ENCODE measurements around the gene KCNQ1. TPM values are rescaled to one million over a fixed set of nuclear protein-coding genes. Genes with fewer than 3 reads are reported as not detected.
A peak's percentile ranks its signal among the peaks of the same experiment; 100 is the strongest.
"Not testable (repeated sequence)": the region's sequence is repeated elsewhere in the genome, so short reads cannot be mapped to it uniquely, and the experiment has no call there.

Gene KCNQ1
- total RNA-seq, 1 donor from 2014 or later, result 43.0 TPM

GRCh38 chr11:2465202-2466068, 20.6 kb downstream of the KCNQ1 start:
- DNase-seq (ENCODE audit: low spot score), result peak; percentile 67
- intact Hi-C loops (cut with DNase I), result no loop called here

- intact Hi-C loops (cut with DNase I), result no loop called here
- no peak for DNase-seq (ENCODE audit: low spot score)
Measured at GRCh38 chr11:2466069-2466801, 21.4 kb downstream of the KCNQ1 start.

DNA sequence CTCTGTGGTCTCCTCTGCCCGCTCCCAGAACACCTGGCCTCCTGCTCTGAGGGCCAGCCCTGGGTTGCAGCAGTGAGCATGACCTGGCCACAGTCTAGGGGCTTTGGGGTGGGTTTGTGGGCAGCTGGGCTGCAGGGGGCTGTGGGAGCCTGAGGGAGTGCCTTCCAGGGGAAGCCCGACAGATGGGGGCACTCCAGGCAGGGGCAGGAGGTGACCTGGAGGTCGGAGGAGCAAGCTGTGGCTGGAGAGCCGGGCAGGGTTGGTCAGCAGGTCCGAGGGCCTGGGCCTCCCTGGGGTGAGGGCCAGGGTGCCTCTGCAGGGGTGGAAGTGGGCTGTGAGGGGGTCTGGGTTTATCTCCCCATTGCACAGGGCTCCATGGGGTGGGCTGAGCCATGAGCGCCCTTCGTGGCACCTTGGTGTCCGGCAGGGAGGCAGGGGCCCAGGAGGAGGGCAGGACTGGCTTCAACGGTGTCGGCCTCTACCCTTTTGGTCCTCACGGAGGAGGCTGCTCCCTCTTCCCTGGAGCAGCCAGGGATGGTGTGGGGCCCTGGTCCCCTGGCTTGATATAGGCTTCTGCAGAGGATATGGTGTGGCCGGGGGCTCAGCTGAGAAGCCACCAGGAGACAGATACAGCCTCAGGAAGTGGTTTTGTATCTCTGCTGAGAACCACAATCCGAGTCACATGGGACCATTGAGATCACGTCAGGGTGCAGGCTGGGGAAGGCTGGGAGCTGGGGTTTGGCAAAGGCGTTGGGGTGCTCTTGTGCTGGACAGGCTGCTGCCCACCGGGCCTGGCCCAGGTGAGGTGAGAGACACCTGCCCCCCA, 22.3 kb downstream of the KCNQ1 start:
- DNase-seq (ENCODE audit: low spot score), result peak; percentile 72

DNA sequence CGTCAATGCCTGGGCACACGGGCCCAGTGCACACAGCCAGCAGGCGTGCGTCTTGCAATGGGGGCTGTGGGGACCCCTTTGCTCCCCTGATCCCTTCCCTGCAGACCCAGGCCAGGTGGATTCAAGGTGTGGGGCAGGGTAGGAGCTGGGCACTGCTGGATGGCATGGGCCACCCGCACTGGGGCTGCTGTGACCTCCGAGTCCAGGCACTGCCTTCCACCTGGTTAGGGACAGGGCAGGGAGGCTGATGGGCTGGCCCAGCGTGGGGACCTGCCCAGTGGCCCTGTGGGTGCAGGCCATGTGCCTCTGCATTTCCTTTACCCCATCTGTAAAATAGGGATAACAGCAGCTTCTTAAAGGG, 22.9 kb downstream of the KCNQ1 start:
- peak; percentile 67 for DNase-seq (ENCODE audit: low spot score)
- intact Hi-C loops (cut with DNase I), result no loop called here

More for the DNA sequence above, 22.3 kb downstream of the KCNQ1 start:
- intact Hi-C loops (cut with DNase I), result no loop called here

DNA sequence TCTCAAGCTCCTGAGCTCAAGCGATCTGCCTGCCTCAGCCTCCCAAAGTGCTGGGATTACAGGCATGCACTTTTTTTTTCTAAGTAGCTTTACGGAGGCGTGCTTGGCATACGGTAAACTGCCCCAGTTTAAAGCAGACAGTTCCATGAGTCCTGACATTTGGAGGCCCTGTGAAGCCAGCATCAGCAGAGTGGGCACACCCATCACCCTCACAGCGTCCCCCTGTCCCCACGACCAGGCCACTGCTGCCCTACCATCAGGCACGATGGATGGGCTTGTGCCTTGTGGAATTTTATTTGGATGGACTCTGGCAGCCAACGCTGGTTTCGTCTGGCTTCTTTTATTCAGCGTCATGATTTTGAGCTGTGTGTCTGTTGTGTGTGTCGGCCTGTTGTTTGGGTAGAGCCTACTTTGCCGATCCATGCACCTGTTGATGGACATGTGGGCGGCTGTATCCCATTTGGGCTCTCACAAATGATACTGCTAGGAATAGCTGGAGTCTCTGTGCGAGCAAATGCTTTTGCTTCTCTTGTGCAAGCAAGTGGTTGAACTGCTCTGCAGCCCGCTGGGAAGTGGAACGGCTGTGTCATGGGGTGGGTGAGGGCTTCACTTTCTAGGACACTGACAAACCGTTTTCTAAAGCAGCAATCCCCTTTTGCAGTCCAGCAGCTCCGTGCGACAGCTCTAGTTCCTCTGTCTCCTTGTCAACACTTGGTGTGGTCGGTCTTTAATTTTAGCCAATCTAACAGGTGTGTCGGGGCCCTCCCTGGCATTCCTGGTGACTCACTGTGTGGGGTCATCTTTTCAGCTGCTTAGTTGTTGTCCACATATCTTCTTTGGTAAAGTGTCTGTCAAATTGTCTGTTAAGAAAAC, 23.8 kb downstream of the KCNQ1 start:
- intact Hi-C loops (cut with DNase I), result no loop called here
- peak; percentile 51 for DNase-seq (ENCODE audit: low spot score)

DNA sequence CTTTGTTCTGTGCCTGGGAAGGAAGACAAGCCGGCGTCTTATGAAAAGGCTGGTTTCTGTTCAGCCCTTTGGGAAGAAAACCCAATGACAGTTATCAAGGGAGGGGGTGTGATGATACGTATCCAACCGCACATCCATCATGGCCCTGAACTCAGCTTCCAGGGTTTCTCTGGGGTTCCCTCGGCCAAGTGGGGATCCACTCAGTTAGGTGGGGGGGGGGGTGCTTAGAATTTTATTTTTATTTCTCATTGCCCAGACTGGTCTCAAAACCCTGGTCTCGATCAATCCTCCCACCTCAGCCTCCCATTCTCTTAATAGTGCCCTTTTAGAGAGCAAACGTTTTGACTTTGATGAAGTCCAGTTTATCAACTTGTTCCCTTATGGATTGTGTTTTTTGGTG, 25.7 kb downstream of the KCNQ1 start:
- DNase-seq (ENCODE audit: low spot score), result no peak
- intact Hi-C loops (cut with DNase I), result no loop called here

DNA sequence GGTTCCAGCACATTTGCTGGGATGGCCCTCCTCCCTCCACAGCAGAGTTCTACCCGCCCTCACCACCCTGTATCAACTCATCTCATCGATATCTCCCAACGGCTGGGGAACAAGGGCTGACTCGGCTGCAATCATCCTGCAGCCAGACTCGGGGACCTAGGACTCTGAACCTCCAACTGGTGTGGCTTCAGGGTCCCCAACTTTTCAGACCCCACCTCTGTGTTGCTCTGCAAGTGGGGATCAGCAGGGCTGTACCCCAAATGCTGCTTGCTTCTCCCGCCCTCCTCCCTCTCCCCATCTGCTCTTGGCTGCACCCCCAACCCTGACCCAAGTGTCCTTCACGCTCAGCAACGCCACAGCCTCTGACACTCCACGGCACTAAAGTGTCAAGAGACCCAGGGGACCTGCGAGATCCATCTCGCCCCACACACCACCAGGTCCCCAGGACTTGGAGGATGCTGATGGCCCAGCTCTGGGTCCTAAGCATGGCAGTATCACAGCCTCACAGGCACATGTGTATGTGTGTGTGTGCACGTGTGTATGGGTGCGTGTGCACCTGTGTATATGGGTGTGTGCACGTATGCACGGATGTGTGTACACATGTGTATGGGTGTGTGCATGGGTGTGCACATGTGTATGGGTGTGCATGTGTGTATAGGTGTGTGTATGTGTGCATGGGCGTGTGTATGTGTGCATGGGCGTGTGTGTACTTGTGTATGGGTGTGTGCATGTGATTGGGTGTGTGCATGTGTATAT, 26.4 kb downstream of the KCNQ1 start:
- intact Hi-C loops (cut with DNase I), result no loop called here
- peak; percentile 51 for DNase-seq (ENCODE audit: low spot score)

DNA sequence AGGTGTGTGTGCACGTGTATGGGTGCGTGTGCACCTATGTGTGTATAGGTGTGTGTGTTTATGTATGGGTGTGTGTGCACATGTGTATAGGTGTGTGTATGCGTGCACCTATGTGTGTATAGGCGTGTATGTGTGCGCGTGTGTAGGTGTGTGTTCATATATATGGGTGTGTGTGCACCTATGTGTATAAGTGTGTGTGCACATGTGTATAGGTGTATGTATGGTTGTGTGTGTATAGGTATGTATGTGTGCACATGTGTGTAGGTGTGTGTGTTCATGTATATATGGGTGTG, 26.9 kb downstream of the KCNQ1 start:
- no peak for DNase-seq (ENCODE audit: low spot score)
- intact Hi-C loops (cut with DNase I), result no loop called here

DNA sequence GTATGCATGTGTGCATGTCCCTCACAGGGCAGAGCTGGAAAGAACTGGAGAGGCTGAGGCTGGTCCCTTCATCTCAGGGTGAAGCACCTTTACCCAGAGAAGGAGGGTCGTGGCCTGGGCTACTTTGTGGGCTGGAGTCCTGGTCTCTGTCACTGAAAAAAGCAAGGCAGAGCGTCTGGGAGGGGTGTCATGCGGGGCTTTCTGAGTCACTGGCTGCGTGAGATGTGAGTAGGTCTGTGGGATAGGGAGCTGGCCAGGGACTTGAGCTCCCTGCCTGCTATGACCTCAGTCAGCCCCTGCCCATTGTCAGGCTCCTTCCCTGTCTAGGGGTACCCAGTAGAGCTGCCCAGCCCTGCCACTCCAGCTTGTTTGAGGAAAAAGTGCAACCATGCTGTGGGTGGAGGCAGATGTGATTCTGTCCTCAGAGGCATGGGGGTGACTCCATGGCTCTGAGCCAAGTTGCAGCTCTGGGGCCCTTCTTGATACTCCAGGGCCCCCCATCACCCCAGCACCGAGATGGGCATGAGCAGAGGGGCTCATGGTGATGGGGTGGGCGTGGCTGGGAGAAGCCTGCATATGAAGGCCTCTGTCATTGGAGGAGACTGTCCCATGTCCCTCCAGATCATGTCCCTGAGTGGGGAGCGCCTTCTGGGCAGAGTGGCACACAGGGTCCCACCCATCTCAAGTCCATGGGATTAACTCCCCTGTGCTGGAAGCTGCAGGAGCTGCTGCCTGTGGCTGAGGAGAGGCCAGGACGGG, 27.8 kb downstream of the KCNQ1 start:
- DNase-seq (ENCODE audit: low spot score), result no peak
- intact Hi-C loops (cut with DNase I), result no loop called here

- DNase-seq (ENCODE audit: low spot score), result peak; percentile 75
- intact Hi-C loops (cut with DNase I), result no loop called here
Measured at GRCh38 chr11:2473361-2474058, 28.7 kb downstream of the KCNQ1 start.

DNA sequence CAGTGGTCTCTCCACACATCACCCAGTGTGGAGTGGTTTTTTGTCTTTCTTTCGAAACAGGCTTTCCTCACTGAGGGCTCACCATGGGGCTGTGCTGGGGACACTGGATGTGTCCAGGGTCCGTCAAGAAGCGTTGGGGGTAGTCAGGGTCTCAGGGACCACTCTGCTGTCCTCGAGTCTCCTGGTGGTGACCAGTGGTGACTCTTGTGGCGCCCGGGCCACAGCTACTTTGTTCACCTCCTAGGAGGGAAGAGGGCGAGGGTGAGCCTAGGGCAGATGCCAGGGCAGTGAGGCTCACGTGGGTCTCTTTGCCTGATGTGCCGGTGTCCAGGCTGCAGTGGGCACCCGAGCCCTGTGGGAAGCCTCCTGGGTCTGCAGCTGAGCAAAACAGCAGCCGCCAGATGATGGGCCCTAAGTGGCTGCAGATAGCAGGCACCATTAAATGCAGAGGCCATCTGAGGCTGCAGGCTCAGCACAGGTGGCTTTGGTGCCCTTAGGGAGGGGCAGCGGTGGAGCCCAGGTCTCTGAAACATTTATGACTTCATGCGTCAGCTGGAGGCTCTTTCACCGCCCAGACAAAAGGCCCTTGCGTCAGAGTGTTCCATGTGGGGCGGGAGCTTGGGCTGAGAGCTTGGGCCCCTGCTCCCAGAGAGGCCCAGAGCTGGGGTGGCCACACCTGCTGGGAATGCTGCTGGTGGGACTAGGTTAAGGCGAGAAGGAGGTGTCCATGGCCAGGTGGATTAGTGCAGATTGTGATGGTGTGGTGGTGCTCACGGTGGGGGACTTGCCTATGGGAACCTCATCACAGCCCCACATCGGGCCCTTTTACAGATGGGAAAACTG, 29.5 kb downstream of the KCNQ1 start:
- DNase-seq (ENCODE audit: low spot score), result peak; percentile 74
- intact Hi-C loops (cut with DNase I), result no loop called here

DNA sequence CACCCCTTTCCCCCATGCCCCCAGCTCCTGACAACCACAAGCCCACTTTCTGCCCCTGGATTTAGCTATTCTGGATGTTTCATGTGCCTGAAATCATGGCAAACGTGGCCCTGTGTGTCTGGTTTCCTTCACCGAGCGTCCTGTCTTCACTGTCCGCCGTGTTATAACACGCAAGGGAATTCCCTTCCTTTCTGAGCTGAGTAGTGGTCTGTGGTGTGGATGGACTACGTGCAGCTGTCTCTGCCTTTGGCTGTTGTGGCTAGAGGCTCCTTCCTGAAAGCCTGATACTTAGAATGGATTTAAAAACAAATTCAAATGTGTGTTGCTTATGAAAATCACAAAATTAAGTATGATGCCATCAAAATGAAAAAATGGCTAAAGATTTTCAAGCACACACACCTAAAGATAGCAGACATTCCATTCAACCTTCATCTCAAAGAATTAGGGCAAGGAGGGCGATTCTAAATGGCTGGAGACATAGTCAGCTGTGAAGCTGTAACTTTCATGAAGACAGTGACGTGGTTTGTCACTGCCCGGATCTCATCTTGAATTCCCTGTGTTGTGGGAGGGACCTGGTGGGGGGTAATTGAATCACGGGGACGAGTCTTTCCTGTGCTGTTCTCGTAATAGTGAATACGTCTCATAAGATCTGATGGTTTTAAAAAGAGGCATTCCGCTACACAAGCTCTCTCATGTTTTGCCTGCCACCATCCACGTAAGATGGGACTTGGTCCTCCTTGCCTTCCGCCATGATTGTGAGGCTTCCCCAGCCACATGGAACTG, 30.5 kb downstream of the KCNQ1 start:
- intact Hi-C loops (cut with DNase I), result no loop called here
- DNase-seq (ENCODE audit: low spot score), result no peak

DNA sequence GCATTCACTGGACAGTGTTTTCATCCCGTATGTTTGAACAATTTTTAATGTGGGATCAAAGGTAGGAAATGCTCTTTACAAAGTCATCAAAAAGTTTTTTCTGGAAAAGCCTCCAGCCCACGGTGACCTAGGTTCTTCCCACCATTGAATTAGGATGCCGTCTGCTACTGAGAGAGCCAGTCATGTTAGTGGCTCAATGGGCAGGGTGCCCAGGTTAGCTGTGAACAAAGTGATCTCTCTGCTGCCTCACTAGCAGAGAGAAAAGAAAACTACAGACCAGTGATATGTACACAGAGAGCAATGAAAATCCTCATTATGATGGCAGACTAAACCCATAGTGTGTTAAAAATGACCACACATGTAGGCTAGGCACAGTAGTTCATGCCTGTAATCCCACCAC, 32.4 kb downstream of the KCNQ1 start:
- intact Hi-C loops (cut with DNase I), result no loop called here

GRCh38 chr11:2477936-2478335, 33.1 kb downstream of the KCNQ1 start:
- DNase-seq (ENCODE audit: low spot score), result no peak
- intact Hi-C loops (cut with DNase I), result no loop called here

More for the DNA sequence above, 32.4 kb downstream of the KCNQ1 start:
- DNase-seq (ENCODE audit: low spot score), result peak; percentile 75

DNA sequence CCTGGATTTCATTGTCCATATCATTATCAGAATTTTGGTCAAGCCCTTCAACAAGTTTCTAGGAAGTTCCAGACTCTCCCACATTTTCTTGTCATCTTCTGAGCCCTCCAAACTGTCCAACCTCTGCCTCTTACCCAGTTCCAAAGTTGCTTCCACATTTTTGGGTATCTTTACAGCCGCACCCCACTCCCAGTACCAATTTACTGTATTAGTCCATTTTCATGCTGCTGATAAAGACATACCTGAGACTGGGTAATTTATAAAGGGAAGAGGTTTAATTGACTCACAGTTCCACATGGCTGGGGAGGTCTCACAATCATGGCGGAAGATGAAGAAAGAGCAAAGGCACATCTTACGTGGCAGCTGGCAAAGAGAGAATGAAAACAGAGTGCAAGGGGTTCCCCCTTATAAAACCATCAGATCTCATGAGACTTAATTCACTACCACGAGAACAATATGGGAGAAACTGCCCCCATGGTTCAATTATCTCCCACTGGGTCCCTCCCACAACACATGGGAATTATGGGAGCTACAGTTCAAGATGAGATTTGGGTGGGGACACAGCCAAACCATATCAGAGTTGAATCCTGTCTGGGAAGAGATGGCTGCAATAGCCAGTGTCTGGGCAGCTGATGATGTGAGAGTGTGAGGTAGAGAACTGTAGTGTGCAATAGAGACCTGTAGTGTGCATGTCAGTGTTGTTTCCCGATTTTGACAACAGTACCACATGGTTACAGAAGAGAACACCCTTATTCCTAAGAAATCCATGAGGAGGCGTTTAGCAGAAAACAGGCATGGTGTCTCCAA, 35.5 kb downstream of the KCNQ1 start:
- intact Hi-C loops (cut with DNase I); DNase-seq (ENCODE audit: low spot score): not testable (repeated sequence)

All from cardiac septum (tissue), 1 donor.